Astrocyte (in vitro differentiated cells and primary cell): Measurements from ENCODE around the gene TPD52L2. TPM values are rescaled to one million over a fixed set of nuclear protein-coding genes. Genes with fewer than 3 reads are reported as not detected.
"Not testable (repeated sequence)": the region's sequence is repeated elsewhere in the genome, so short reads cannot be mapped to it uniquely, and the experiment has no call there.

Source experiments
- DNase-seq: peaks from one replicate; pipeline ENCODE4 v3.0.0-alpha.2; 2010; ENCODE audit warnings: low read depth
- FAIRE-seq: peaks from 2 replicates; lab custom pipeline; 2011; peaks lifted over from hg19 to GRCh38; lab: Jason Lieb, UNC
- H2AFZ ChIP-seq: 2 replicates; pipeline ENCODE4 v1.6.0; 2012; ENCODE audit warnings: low read depth, low read length, inconsistent platforms
- H3K27ac ChIP-seq: 2 replicates; pipeline ENCODE4 v1.5.1; 2011; ENCODE audit warnings: low read depth, low read length, inconsistent platforms
- H3K27me3 ChIP-seq: 2 replicates; pipeline ENCODE4 v1.6.0; 2011; ENCODE audit warnings: low read length, inconsistent platforms; ENCODE audit not compliant: insufficient read depth
- H3K36me3 ChIP-seq: 2 replicates; pipeline ENCODE4 v1.5.1; 2011; ENCODE audit warnings: low read length, inconsistent platforms; ENCODE audit not compliant: insufficient read depth
- H3K4me1 ChIP-seq: 2 replicates; pipeline ENCODE4 v1.5.1; 2011; ENCODE audit warnings: low read length, inconsistent platforms; ENCODE audit not compliant: insufficient read depth
- H3K4me2 ChIP-seq: 2 replicates; pipeline ENCODE4 v1.6.0; 2012; ENCODE audit warnings: low read length, inconsistent platforms
- H3K4me3 ChIP-seq: 2 replicates; pipeline ENCODE4 v1.5.1; 2011; ENCODE audit warnings: low read depth, mild to moderate bottlenecking, low read length, inconsistent platforms; ENCODE audit not compliant: insufficient read depth
- H3K79me2 ChIP-seq: 2 replicates; pipeline ENCODE4 v1.6.0; 2012; ENCODE audit warnings: mild to moderate bottlenecking, low read length, inconsistent platforms; ENCODE audit not compliant: insufficient read depth
- H3K9ac ChIP-seq: 2 replicates; pipeline ENCODE4 v1.6.0; 2012; ENCODE audit warnings: mild to moderate bottlenecking, low read length, inconsistent platforms
- H3K9me3 ChIP-seq: 2 replicates; pipeline ENCODE4 v1.5.1; 2012; ENCODE audit warnings: low read depth, mild to moderate bottlenecking, low read length, inconsistent platforms; ENCODE audit not compliant: insufficient read depth
- H4K20me1 ChIP-seq: 2 replicates; pipeline ENCODE4 v1.6.0; 2012; ENCODE audit warnings: low read length, inconsistent platforms; ENCODE audit not compliant: insufficient read depth
- H3K27ac Mint-ChIP-seq: one replicate; pipeline ENCODE4 v1.8.0; 2021; ENCODE audit warnings: mild to moderate bottlenecking, mixed read lengths; ENCODE audit not compliant: unreplicated experiment
- H3K27me3 Mint-ChIP-seq: one replicate; pipeline ENCODE4 v1.8.0; 2021; ENCODE audit warnings: low read depth, mixed read lengths; ENCODE audit not compliant: unreplicated experiment
- H3K36me3 Mint-ChIP-seq: one replicate; pipeline ENCODE4 v1.8.0; 2021; ENCODE audit warnings: low read depth, mixed read lengths; ENCODE audit not compliant: unreplicated experiment
- H3K4me1 Mint-ChIP-seq: one replicate; pipeline ENCODE4 v1.8.0; 2021; ENCODE audit warnings: low read depth, mixed read lengths; ENCODE audit not compliant: unreplicated experiment
- H3K4me3 Mint-ChIP-seq: one replicate; pipeline ENCODE4 v1.8.0; 2021; ENCODE audit warnings: mild to moderate bottlenecking, moderate library complexity, mixed read lengths; ENCODE audit not compliant: unreplicated experiment
- H3K9me3 Mint-ChIP-seq: one replicate; pipeline ENCODE4 v1.8.0; 2021; ENCODE audit warnings: mild to moderate bottlenecking, mixed read lengths; ENCODE audit not compliant: unreplicated experiment
- EZH2 ChIP-seq: IDR thresholded peaks from 2 replicates; pipeline ENCODE4 v1.6.1; 2012; ENCODE audit warnings: mild to moderate bottlenecking, low read length, inconsistent platforms; ENCODE audit not compliant: insufficient read depth
- total RNA-seq: library from RNA; stranded (reverse); gene quantifications from 2 replicates; pipeline ENCODE4 v1.2.1, GENCODE V29; 2021
- TF ChIP-seq, protein P1 (sequence below): IDR thresholded peaks from 2 replicates; pipeline ENCODE4 v1.5.1; 2011; ENCODE audit warnings: low read depth, mild to moderate bottlenecking, inconsistent platforms, low read length, moderate library complexity; ENCODE audit not compliant: insufficient read depth

Gene TPD52L2
- total RNA-seq, 1 donor from 2014 or later, result 145 TPM

GRCh38 chr20:63913768-63914167 lies 48.7 kb downstream of the TPD52L2 start:
- H3K36me3 Mint-ChIP-seq, result peaks cover 21% of the 10 kb centered on the region
- no peak overlapping the region for H2AFZ ChIP-seq
- no peak overlapping the region for H3K4me3 Mint-ChIP-seq
- no peak overlapping the region for H3K27ac ChIP-seq
- H3K36me3 ChIP-seq, result no peaks in the 10 kb centered on the region
- H3K79me2 ChIP-seq, result peaks cover 96% of the 10 kb centered on the region
- H3K4me2 ChIP-seq, result no peak overlapping the region
- TF ChIP-seq, protein P1, sequence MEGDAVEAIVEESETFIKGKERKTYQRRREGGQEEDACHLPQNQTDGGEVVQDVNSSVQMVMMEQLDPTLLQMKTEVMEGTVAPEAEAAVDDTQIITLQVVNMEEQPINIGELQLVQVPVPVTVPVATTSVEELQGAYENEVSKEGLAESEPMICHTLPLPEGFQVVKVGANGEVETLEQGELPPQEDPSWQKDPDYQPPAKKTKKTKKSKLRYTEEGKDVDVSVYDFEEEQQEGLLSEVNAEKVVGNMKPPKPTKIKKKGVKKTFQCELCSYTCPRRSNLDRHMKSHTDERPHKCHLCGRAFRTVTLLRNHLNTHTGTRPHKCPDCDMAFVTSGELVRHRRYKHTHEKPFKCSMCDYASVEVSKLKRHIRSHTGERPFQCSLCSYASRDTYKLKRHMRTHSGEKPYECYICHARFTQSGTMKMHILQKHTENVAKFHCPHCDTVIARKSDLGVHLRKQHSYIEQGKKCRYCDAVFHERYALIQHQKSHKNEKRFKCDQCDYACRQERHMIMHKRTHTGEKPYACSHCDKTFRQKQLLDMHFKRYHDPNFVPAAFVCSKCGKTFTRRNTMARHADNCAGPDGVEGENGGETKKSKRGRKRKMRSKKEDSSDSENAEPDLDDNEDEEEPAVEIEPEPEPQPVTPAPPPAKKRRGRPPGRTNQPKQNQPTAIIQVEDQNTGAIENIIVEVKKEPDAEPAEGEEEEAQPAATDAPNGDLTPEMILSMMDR, result no peak
- TF ChIP-seq EZH2, result no peak
- peaks cover 79% of the 10 kb centered on the region for H4K20me1 ChIP-seq
- no peaks in the 10 kb centered on the region for H3K27me3 ChIP-seq
- H3K4me1 ChIP-seq, result peaks cover 7% of the 10 kb centered on the region
- H3K27ac Mint-ChIP-seq, result no peak overlapping the region
- DNase-seq (no peak), FAIRE-seq (no peak)
- H3K27me3 Mint-ChIP-seq, result no peaks in the 10 kb centered on the region
- H3K4me3 ChIP-seq, result no peak overlapping the region
- no peak overlapping the region for H3K9ac ChIP-seq
- peaks cover 5% of the 10 kb centered on the region for H3K9me3 Mint-ChIP-seq
- peaks cover 22% of the 10 kb centered on the region for H3K4me1 Mint-ChIP-seq
- no peaks in the 10 kb centered on the region for H3K9me3 ChIP-seq

- Mint-ChIP-seq H3K36me3 (peaks cover 23% of the 10 kb centered on the region), H3K27ac (no peak overlapping the region), H3K4me1 (peaks cover 19% of the 10 kb centered on the region), H3K4me3 (no peak overlapping the region), H3K9me3 (peaks cover 5% of the 10 kb centered on the region), H3K27me3 (no peaks in the 10 kb centered on the region)
- Histone ChIP-seq H3K36me3 (no peaks in the 10 kb centered on the region), H3K27me3 (no peaks in the 10 kb centered on the region), H2AFZ (no peak overlapping the region), H3K4me1 (peaks cover 7% of the 10 kb centered on the region), H4K20me1 (peaks cover 69% of the 10 kb centered on the region), H3K27ac (no peak overlapping the region), H3K4me3 (no peak overlapping the region), H3K79me2 (peaks cover 86% of the 10 kb centered on the region), H3K9me3 (no peaks in the 10 kb centered on the region), H3K4me2 (no peak overlapping the region), H3K9ac (no peak overlapping the region)
- TF ChIP-seq, protein P1, result no peak
- TF ChIP-seq EZH2, result no peak
- no peak for DNase-seq
- no peak for FAIRE-seq
Measured at GRCh38 chr20:63915471-63915870, 50.4 kb downstream of the TPD52L2 start.

DNA sequence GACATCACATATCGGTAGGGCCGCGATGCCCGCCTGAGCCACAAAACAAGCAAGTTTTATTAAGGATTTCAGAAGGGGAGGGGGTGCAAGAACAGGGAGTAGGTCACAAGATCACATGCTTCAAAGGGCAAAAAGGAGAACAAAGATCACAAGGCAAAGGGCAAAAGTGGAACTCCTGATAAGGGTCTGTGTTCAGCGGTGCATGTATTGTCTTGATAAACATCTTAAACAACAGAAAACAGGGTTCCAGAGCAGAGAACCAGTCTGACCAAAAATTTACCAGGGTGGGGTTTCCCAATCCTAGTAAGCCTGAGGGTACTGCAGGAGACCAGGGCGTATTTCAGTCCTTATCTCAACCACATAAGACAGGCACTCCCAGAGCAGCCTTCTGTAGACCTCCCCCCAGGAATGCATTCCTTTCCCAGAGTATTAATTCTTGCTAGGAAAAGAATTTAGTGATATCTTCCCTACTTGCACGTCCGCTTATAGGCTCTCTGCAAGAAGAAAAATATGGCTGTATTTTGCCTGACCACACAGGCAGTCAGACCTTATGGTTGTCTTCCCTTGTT lies 51.4 kb downstream of the TPD52L2 start:
- DNase-seq, result peak; percentile 27
- H3K9ac ChIP-seq, H3K4me1 ChIP-seq, H3K4me3 Mint-ChIP-seq, H3K27ac Mint-ChIP-seq, H3K9me3 ChIP-seq, FAIRE-seq, H3K4me3 ChIP-seq, H3K27ac ChIP-seq, H3K27me3 ChIP-seq, H3K36me3 ChIP-seq, H3K9me3 Mint-ChIP-seq, H3K27me3 Mint-ChIP-seq, H2AFZ ChIP-seq, H3K4me2 ChIP-seq: not testable (repeated sequence)
- Histone ChIP-seq H4K20me1 (peaks cover 67% of the 10 kb centered on the region), H3K79me2 (peaks cover 83% of the 10 kb centered on the region)
- peaks cover 12% of the 10 kb centered on the region for H3K4me1 Mint-ChIP-seq
- peaks cover 23% of the 10 kb centered on the region for H3K36me3 Mint-ChIP-seq
